Hippocampal formation (tissue), 2 donors: ENCODE data around the gene KIR3DL2.
"Not testable (repeated sequence)": the region's sequence is repeated elsewhere in the genome, so short reads cannot be mapped to it uniquely, and the experiment has no call there.

Experiments used
- DNase-seq, 2 donors: peaks; one replicate each; lab custom pipeline; 2025; lab: John Stamatoyannopoulos, UW

The KIR3DL2 gene

DNA sequence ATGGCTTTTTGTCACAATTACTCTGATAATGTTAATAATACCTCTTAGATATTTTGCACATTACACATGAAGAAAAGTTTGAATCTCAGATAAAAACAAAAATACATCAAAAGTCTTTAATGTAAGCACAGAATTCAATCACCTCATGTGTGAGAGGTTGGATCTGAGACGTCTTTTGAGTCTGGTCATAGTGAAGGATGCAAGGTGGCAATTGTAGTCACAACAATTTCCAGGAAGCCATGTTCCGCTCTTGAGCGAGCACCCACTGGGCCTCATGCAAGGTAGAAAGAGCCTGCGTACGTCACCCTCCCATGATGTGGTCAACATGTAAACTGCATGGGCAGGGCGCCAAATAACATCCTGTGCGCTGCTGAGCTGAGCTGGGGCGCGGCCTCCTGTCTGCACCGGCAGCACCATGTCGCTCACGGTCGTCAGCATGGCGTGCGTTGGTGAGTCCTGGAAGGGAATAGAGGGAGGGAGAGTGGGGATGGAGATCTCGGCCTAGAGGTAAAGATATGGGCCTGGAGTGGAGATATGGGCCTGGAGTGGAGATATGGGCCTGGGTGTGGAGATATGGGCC, at the start of gene KIR3DL2:
KIR3DL2 (plus strand) TSS at position 383 of the 580 bp plus-strand sequence; CDS start at position 416, 33 bp downstream.
- not testable (repeated sequence) for DNase-seq

DNA sequence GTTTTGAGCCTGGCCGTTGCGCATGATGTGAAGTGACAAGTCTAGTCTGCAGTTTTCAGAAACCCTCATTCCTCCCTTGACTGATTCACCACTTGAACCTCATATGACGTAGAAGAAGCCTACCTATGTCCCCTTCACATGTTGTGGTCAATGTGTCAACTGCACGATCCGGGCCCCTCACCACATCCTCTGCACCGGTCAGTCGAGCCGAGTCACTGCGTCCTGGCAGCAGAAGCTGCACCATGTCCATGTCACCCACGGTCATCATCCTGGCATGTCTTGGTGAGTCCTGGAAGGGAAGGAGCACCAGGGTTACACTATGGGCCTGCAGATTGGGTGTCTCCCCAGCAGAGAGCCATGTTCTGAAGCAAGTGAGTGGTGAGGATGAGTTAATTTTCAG, 46.8 kb upstream of the KIR3DL2 start, which contains the start of gene KIR2DL4:
KIR2DL4 (plus strand) TSS at position 201 of the 400 bp plus-strand sequence; CDS start at position 243, 42 bp downstream.
- no peak for DNase-seq

DNA sequence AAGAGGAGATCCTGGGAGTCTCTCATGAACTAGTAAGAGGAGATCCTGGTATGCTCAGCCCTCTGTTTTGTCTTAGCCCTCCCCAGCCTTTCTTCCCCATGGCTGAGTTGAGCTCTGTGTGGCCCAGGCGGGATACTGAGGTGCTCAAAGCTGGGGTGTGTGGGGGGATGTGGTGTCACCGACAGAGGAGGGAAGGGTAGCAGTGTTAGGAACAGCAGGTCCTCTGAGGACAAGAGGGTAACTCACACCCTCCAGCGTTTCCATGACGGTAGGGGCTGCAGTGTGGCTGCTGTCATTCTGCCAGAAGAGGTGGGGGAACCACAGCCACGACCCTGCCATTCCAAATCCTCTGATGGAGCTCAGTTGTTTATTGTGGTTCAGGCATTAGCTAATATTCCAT, 46.1 kb upstream of the KIR3DL2 start:
- no peak for DNase-seq

DNA sequence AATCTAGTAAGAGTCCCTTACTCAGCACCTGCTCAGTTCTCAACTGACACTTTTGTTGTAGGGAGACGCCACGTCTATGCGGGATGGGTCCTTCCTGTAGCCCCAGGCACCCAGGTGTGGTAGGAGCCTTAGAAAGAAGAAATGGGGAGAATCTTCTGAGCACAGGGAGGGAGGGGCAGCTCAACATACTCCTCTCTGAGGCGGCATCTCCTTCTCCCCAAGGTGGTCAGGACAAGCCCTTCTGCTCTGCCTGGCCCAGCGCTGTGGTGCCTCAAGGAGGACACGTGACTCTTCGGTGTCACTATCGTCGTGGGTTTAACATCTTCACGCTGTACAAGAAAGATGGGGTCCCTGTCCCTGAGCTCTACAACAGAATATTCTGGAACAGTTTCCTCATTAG, 45.7 kb upstream of the KIR3DL2 start:
- no peak for DNase-seq

DNA sequence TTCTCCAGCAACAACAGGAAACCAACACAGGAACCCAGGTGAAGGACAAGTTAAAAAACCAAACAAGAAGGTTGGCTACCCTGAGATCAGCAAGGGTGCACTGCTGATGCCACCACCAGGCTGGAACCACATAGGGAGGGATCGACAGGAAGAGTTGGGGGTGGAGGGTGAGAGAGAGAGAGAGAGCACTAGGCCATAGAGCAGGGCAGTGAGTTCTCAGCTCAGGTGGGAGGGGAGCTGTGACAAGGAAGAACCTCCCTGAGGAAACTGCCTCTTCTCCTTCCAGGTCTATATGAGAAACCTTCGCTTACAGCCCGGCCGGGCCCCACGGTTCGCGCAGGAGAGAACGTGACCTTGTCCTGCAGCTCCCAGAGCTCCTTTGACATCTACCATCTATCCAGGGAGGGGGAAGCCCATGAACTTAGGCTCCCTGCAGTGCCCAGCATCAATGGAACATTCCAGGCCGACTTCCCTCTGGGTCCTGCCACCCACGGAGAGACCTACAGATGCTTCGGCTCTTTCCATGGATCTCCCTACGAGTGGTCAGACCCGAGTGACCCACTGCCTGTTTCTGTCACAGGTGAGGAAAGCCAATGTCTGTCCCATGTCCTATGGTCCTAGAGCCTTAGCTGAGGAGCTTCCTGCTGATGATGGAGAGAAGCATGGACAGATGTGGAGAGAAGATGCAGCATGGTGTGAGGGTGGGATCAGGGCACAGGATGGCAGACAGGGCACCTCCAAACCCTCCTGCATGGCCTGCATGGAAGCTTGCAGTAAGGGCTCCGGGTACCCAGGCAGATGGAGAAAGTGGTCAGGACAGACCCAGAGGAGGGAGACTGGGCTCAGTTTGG, 44.4 kb upstream of the KIR3DL2 start:
- no peak for DNase-seq

DNA sequence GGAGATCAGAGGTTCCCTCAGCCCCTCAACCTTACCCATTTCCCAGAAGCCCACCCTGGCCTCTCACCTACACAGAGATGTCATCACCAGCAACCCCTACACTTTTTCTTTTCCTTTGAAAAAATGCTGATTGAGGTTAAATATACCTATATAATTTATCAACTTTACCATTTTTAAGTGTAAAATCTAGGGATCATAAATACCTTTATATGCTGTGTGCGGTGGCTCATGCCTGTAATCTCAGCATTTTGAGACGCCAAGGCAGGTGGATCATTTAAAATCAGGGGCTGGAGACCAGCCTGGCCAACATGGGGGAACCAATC, 43.8 kb upstream of the KIR3DL2 start:
- DNase-seq: no peak

DNA sequence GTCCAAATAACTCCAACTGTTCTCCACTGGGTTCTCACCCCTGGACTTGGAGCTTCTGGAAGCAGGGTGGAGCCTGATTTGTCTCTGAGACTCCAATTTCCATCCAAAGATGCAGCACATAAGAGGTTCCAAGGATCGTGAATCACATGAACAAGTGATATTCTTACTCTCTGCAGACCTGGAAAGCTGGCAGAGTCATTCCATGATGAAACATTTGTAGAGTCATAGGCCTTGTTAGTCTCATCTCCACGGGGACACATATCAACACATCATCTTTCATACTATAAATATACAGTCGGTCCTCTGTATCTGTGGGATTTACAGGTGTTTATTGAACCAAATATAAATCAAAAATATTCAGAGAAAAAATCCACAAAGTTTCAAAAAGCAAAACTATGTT, 35.7 kb upstream of the KIR3DL2 start:
- not testable (repeated sequence) for DNase-seq

DNA sequence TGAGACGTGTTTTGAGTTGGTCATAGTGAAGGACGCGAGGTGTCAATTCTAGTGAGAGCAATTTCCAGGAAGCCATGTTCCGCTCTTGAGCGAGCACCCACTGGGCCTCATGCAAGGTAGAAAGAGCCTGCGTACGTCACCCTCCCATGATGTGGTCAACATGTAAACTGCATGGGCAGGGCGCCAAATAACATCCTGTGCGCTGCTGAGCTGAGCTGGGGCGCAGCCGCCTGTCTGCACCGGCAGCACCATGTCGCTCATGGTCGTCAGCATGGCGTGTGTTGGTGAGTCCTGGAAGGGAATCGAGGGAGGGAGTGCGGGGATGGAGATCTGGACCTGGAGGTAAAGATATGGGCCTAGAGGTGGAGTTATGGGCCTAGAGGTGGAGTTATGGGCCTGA, 34.0 kb upstream of the KIR3DL2 start, which contains the start of gene KIR3DL1:
KIR3DL1 (plus strand) TSS at position 218 of the 400 bp plus-strand sequence.
- not testable (repeated sequence) for DNase-seq

DNA sequence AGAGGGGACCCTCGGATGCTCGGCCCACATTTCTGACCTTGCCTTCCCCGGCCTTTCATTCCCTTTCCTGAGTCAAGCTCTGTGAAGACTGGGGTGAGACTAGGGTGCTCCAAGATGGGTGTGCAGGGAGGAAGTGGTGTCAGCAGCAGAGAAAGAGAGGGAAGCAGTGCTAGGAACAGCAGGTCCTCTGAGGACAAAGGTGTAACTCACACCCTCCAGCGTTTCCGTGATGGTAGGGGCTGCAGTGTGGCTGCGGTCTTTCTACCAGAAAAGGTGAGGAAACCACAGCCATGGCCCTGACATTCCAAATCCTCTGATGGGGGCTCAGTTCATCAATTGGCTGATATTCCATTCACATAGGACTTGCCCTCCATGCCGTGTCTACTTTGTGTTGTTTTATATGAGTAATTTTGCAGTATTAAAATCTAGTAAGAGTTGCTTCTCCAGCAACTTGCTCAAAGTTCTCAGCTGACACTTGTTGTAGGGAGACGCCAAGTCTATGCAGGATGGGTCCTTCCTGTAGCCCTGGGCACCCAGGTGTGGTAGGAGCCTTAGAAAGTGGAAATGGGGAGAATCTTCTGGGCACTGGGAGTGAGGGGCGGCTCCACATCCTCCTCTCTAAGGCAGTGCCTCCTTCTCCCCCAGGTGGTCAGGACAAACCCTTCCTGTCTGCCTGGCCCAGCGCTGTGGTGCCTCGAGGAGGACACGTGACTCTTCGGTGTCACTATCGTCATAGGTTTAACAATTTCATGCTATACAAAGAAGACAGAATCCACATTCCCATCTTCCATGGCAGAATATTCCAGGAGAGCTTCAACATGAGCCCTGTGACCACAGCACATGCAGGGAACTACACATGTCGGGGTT, 32.3 kb upstream of the KIR3DL2 start:
- DNase-seq: no peak

DNA sequence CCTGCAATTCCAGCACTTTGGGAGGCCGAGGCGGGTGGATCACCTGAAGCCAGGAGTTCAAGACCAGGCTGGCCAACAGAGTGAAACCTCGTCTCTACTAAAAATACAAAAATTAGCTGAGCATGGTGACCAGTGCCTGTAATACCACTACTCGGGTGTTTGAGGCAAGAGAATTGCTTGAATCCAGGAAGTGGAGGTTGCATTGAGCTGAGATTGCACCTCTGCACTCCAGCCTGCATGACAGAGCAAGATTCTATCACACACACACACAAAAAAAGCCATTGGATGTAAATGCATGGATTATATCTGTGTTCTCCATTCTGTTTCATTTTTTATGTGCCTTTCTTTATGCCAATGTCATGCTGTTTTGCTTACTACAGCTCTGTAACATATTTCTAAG, 25.8 kb upstream of the KIR3DL2 start:
- DNase-seq: not testable (repeated sequence)

DNA sequence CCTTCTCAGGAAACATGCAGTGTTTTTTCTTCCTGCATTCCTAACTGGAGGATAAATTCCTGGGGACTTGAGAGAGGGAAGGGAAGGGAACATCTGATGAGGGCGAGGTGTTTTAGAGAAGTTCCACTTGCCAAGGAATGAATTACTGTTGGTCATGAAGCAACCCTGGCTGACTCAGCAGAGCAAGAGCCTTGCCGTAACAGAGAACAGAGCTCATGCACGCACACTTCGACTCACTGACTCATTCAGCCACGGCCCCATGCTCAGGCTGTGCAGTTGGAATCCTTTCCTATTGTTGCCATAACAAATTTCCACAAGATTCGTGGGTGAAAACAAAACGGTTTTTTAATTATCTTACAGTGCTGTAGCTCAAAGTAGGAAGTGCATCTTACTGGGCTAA, 24.9 kb upstream of the KIR3DL2 start:
- not testable (repeated sequence) for DNase-seq

DNA sequence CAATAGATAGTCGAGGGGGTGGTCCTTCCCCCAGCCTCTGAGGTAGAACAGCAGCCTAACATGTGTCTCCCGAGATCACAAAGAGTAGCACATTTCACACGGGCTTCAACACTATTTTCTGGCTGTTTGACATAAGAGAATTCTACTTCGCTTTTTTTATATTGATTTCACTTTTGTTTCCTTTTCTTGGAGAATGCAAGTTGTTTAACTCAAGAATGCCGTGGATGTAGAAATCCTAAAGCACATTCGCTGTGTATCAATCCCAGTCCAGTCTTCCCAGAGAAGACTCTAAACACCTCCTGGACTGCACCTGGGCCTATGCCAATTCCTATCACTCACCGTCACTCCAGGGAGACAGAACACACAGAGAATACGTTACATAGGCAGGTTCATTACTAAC, 22.2 kb upstream of the KIR3DL2 start:
- not testable (repeated sequence) for DNase-seq

DNA sequence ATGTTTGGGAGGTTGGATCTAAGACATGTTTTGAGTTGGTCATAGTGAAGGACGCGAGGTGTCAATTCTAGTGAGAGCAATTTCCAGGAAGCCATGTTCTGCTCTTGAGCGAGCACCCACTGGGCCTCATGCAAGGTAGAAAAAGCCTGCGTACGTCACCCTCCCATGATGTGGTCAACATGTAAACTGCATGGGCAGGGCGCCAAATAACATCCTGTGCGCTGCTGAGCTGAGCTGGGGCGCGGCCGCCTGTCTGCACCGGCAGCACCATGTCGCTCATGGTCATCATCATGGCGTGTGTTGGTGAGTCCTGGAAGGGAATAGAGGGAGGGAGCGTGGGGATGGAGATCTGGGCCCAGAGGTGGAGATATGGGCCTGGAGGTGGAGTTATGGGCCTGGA, 17.7 kb upstream of the KIR3DL2 start, which contains the start of gene KIR2DS4:
KIR2DS4 (plus strand) TSS at position 181 of the 400 bp plus-strand sequence.
- DNase-seq: not testable (repeated sequence)

DNA sequence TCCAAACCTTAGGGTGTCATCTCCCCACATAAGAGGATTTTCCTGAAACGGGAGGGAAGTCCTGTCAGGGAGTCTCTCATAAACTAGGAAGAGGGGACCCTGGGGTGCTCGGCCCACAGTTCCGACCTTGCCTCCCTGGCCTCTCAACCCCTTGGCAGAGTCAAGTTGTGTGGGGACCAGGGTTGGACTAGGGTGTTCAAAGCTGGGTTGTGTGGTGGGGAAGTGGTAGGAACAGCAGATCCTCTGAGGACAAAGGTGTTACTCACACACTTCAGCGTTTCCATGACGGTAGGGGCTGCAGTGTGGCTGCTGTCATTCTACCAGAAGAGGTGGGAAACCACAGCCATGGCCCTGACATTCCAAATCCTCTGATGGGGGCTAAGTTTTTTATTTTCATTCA, 15.1 kb upstream of the KIR3DL2 start:
- DNase-seq: not testable (repeated sequence)

DNA sequence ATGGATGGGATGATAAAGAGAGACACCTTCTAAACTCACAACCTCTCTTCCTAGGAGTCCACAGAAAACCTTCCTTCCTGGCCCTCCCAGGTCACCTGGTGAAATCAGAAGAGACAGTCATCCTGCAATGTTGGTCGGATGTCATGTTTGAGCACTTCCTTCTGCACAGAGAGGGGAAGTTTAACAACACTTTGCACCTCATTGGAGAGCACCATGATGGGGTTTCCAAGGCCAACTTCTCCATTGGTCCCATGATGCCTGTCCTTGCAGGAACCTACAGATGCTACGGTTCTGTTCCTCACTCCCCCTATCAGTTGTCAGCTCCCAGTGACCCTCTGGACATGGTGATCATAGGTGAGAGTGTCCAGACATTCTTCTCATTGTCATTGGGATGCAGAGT, 12.7 kb upstream of the KIR3DL2 start:
- DNase-seq: not testable (repeated sequence)

DNA sequence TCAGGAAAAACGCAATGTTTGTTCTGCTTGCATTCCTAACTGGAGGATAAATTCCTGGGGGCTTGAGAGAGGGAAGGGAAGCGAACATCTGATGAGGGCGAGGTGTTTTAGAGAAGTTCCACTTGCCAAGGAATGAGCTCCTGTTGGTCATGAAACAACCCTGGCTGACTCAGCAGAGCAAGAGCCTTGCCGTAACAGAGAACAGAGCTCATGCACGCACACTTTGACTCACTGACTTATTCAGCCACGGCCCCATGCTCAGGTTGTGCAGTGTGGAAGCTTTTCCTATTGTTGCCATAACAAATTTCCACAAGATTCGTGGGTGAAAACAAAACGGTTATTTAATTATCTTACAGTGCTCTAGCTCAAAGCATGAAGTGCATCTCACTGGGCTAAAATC, 7.1 kb upstream of the KIR3DL2 start:
- not testable (repeated sequence) for DNase-seq

DNA sequence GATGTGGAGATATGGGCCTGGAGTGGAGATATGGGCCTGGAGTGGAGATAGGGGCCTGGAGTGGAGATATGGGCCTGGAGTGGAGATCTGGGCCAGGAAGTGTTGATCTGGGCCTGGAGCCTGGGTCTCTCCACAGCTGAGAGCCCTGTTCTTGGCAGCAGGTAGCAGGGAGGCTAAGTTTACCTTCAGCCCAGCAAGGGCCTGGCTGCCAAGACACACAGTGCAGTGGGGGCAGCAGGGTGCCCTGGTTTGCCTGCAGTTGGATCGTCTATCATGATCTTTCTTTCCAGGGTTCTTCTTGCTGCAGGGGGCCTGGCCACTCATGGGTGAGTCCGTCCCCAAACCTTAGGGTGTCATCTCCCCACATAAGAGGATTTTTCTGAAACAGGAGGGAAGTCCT, 687 bp downstream of the KIR3DL2 start:
- no peak for DNase-seq

DNA sequence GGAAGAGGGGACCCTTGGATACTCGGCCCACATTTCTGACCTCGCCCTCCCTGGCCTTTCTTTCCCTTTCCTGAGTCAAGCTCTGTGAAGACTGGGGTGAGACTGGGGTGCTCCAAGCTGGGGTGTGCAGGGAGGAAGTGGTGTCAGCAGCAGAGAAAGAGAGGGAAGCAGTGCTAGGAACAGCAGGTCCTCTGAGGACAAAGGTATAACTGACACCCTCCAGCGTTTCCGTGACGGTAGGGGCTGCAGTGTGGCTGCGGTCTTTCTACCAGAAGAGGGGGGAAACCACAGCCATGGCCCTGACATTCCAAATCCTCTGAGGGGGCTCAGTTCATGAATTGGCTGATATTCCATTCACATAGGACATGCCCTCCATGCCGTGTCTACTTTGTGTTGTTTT, 1.1 kb downstream of the KIR3DL2 start:
- DNase-seq: no peak

DNA sequence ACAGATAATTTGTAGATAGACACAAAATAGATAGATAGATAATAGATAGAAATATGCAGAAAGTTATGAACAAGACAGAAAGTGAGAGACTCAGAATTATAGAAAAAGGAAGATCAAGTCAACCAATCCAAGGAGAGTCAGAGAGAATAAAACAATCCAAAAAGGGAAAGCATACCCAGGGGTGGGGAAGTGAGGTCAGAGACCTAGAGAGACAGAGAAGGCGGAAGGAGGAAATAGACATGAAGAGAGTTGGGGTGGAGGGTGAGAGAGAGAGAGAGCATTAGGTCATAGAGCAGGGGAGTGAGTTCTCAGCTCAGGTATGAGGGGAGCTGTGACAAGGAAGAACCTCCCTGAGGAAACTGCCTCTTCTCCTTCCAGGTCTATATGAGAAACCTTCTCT, 5.0 kb downstream of the KIR3DL2 start:
- not testable (repeated sequence) for DNase-seq

DNA sequence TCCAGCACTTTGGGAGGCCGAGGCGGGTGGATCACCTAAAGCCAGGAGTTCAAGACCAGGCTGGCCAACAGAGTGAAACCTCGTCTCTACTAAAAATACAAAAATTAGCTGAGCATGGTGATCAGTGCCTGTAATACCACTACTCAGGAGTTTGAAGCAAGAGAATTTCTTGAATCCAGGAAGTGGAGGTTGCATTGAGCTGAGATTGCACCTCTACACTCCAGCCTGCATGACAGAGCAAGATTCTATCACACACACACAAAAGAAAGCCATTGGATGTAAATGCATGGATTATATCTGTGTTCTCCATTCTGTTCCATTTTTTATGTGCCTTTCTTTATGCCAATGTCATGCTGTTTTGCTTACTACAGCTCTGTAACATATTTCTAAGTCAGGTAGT, 8.2 kb downstream of the KIR3DL2 start:
- DNase-seq: not testable (repeated sequence)

DNA sequence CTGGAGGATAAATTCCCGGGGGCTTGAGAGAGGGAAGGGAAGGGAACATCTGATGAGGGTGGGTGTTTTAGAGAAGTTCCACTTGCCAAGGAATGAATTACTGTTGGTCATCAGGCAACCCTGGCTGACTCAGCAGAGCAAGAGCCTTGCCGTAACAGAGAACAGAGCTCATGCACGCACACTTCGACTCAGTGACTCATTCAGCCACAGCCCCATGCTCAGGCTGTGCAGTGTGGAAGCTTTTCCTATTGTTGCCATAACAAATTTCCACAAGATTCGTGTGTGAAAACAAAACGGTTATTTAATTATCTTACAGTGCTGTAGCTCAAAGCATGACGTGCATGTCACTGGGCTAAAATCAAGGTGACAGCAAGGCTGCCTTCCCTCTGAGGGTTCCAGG, 9.2 kb downstream of the KIR3DL2 start:
- DNase-seq: not testable (repeated sequence)

DNA sequence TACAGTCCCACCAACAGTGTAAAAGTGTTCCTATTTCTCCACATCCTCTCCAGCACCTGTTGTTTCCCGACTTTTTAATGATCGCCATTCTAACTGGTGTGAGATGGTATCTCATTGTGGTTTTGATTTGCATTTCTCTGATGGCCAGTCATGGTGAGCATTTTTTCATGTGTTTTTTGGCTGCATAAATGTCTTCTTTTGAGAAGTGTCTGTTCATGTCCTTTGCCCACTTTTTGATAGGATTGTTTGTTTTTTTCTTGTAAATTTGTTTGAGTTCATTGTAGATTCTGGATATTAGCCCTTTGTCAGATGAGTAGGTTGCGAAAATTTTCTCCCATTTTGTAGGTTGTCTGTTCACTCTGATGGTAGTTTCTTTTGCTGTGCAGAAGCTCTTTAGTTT, 13.2 kb downstream of the KIR3DL2 start:
- not testable (repeated sequence) for DNase-seq
